ENCODE data around the gene TMEM237.
"Not testable (repeated sequence)": the region's sequence is repeated elsewhere in the genome, so short reads cannot be mapped to it uniquely, and the experiment has no call there.

The TMEM237 gene

GRCh38 chr2:201643216-201643890 lies at the start of gene TMEM237:
TMEM237 (minus strand) TSS chr2:201643503; CDS start chr2:201643400, 103 bp downstream.
- DNase-seq (ENCODE audit: low read depth in 3 of 3): peak in 2 of 3 experiments; percentile 24 to 46

GRCh38 chr2:201685156-201685555 lies 41.9 kb upstream of the TMEM237 start:
- DNase-seq (ENCODE audit: low read depth in 3 of 3): no peak

GRCh38 chr2:201680743-201681142 lies 37.4 kb upstream of the TMEM237 start:
- DNase-seq (ENCODE audit: low read depth in 3 of 3): peak in 1 of 3 experiments; percentile 7

- DNase-seq (ENCODE audit: low read depth in 3 of 3): no peak
Observed at GRCh38 chr2:201678401-201678800, 35.1 kb upstream of the TMEM237 start.

GRCh38 chr2:201675454-201675853 lies 32.2 kb upstream of the TMEM237 start:
- DNase-seq (ENCODE audit: low read depth in 3 of 3): no peak

GRCh38 chr2:201674794-201675193 lies 31.5 kb upstream of the TMEM237 start:
- no peak for DNase-seq (ENCODE audit: low read depth in 3 of 3)

GRCh38 chr2:201674298-201674697 lies 31.0 kb upstream of the TMEM237 start:
- DNase-seq (ENCODE audit: low read depth in 3 of 3): no peak

- no peak for DNase-seq (ENCODE audit: low read depth in 3 of 3)
Observed at GRCh38 chr2:201673546-201673945, 30.2 kb upstream of the TMEM237 start.

GRCh38 chr2:201671205-201671604 lies 27.9 kb upstream of the TMEM237 start:
- DNase-seq (ENCODE audit: low read depth in 3 of 3): not testable (repeated sequence)

- DNase-seq (ENCODE audit: low read depth in 3 of 3): no peak
Observed at GRCh38 chr2:201669865-201670264, 26.6 kb upstream of the TMEM237 start.

GRCh38 chr2:201668402-201668910 lies 25.2 kb upstream of the TMEM237 start:
- no peak for DNase-seq (ENCODE audit: low read depth in 3 of 3)

- no peak for DNase-seq (ENCODE audit: low read depth in 3 of 3)
Observed at GRCh38 chr2:201664334-201664733, 21.0 kb upstream of the TMEM237 start.

GRCh38 chr2:201661366-201661765 lies 18.1 kb upstream of the TMEM237 start:
- no peak for DNase-seq (ENCODE audit: low read depth in 3 of 3)

- no peak for DNase-seq (ENCODE audit: low read depth in 3 of 3)
Observed at GRCh38 chr2:201660293-201660895, 17.1 kb upstream of the TMEM237 start.

- no peak for DNase-seq (ENCODE audit: low read depth in 3 of 3)
Observed at GRCh38 chr2:201656740-201657139, 13.4 kb upstream of the TMEM237 start.

- no peak for DNase-seq (ENCODE audit: low read depth in 3 of 3)
Observed at GRCh38 chr2:201656102-201656501, 12.8 kb upstream of the TMEM237 start.

- DNase-seq (ENCODE audit: low read depth in 3 of 3): no peak
Observed at GRCh38 chr2:201654616-201655384, 11.5 kb upstream of the TMEM237 start.

- no peak for DNase-seq (ENCODE audit: low read depth in 3 of 3)
Observed at GRCh38 chr2:201653221-201653620, 9.9 kb upstream of the TMEM237 start.

- DNase-seq (ENCODE audit: low read depth in 3 of 3): no peak
Observed at GRCh38 chr2:201649442-201649841, 6.1 kb upstream of the TMEM237 start.

GRCh38 chr2:201647431-201647830 lies 4.1 kb upstream of the TMEM237 start:
- no peak for DNase-seq (ENCODE audit: low read depth in 3 of 3)

- DNase-seq (ENCODE audit: low read depth in 3 of 3): no peak
Observed at GRCh38 chr2:201644001-201644400, 698 bp upstream of the TMEM237 start.

GRCh38 chr2:201642579-201643215 lies 606 bp downstream of the TMEM237 start:
- DNase-seq (ENCODE audit: low read depth in 3 of 3): peak; percentile 58 to 86 (median 73)

Measured in stimulated activated CD4-positive, alpha-beta T cell treated with anti-CD3 and anti-CD28 coated beads, TNF-alpha, amount 100 ng/mL, for 24 hours (primary cell).